ENCODE results near the gene PRKAG2.

GRCh38 chr7:151630358-151630757 lies 246.6 kb downstream of the PRKAG2 start:
- no peak for TF ChIP-seq CTCF (conservative IDR thresholded peaks at IDR 0.05; ENCODE audit: low read length)
- no peak for TF ChIP-seq EZH2phosphoT487 (IDR thresholded peaks at IDR 0.05; ENCODE audit: borderline replicate concordance)
